ENCODE results near the gene ZNF681.

GRCh38 chr19:23716792-23717191 is 41.9 kb downstream of the ZNF681 start:
- no peak for TF ChIP-seq CTCF (IDR thresholded peaks at IDR 0.05)
- TF ChIP-seq POLR2A (IDR thresholded peaks at IDR 0.05), result no peak

All from esophagus squamous epithelium (tissue), 4 donors.